ENCODE results near the gene LYZL2. TPM values are rescaled to one million over a fixed set of nuclear protein-coding genes. Genes with fewer than 3 reads are reported as not detected.
"Not testable (repeated sequence)": the region's sequence is repeated elsewhere in the genome, so short reads cannot be mapped to it uniquely, and the experiment has no call there.

LYZL2 gene
- polyA plus RNA-seq, 1 donor from 2014 or later = not detected

DNA sequence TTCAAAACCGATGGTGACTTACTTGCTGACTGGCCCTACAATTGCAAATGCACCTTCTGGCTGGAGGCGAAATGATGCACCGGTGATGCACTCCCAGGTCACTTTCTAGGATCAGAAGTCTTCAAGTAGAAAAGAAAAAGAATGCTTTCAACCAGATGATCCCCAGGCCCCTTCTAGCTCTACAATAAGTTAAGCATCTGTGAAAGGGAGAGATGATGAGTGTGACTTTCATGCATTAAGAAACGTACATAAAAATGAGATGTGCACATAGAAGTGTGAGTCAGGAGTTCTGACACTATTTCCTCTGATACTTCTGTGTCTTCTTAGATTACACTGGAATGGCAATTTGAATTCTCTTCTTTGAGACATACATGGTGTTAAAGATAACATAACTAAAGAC lies 42.8 kb upstream of the LYZL2 start:
- H3K4me3 ChIP-seq (ENCODE audit: low read length); H3K27ac ChIP-seq (ENCODE audit: low read length); H4K20me1 ChIP-seq (ENCODE audit: insufficient read depth); H3K9ac ChIP-seq (ENCODE audit: low read length); H3K79me2 ChIP-seq (replicated peaks; ENCODE audit: insufficient read depth, low read length); H3K4me2 ChIP-seq (ENCODE audit: low read length); H3K27me3 ChIP-seq (ENCODE audit: insufficient read depth, low read depth, low read length); H3F3A ChIP-seq (ENCODE audit: insufficient read depth, low read length, poor library complexity, severe bottlenecking); H3K36me3 ChIP-seq (ENCODE audit: insufficient read depth, low read length); H3K9me3 ChIP-seq (ENCODE audit: low read length); H3K9me2 ChIP-seq (ENCODE audit: insufficient read depth, low read length); H2AFZ ChIP-seq (ENCODE audit: low read depth, low read length): not testable (repeated sequence)

- no peaks in the 10 kb centered on the region for H3F3A ChIP-seq (ENCODE audit: insufficient read depth, low read length, poor library complexity, severe bottlenecking)
- no peak overlapping the region for H2AFZ ChIP-seq (ENCODE audit: low read depth, low read length)
- H4K20me1 ChIP-seq (ENCODE audit: insufficient read depth) = no peaks in the 10 kb centered on the region
- H3K4me3 ChIP-seq (ENCODE audit: low read length) = no peak overlapping the region
- no peaks in the 10 kb centered on the region for H3K27me3 ChIP-seq (ENCODE audit: insufficient read depth, low read depth, low read length)
- no peaks in the 10 kb centered on the region for H3K79me2 ChIP-seq (replicated peaks; ENCODE audit: insufficient read depth, low read length)
- TF ChIP-seq RAD21 (conservative IDR thresholded peaks at IDR 0.05) (peak; percentile 59), TAF1 (IDR thresholded peaks at IDR 0.05; ENCODE audit: low read depth) (no peak), SMC3 (conservative IDR thresholded peaks at IDR 0.05; ENCODE audit: poor library complexity) (peak; percentile 57), CTCF (IDR thresholded peaks at IDR 0.05; ENCODE audit: poor library complexity, severe bottlenecking) (peak; percentile 78)
- H3K9me3 ChIP-seq (ENCODE audit: low read length) = no peaks in the 10 kb centered on the region
- H3K9ac ChIP-seq (ENCODE audit: low read length) = no peak overlapping the region
- no peak overlapping the region for H3K4me2 ChIP-seq (ENCODE audit: low read length)
- no peaks in the 10 kb centered on the region for H3K9me2 ChIP-seq (ENCODE audit: insufficient read depth, low read length)
- H3K27ac ChIP-seq (ENCODE audit: low read length) = no peak overlapping the region
- no peaks in the 10 kb centered on the region for H3K36me3 ChIP-seq (ENCODE audit: insufficient read depth, low read length)
These were observed 41.6 kb upstream of the LYZL2 start for GRCh38 chr10:30671026-30671616.

DNA sequence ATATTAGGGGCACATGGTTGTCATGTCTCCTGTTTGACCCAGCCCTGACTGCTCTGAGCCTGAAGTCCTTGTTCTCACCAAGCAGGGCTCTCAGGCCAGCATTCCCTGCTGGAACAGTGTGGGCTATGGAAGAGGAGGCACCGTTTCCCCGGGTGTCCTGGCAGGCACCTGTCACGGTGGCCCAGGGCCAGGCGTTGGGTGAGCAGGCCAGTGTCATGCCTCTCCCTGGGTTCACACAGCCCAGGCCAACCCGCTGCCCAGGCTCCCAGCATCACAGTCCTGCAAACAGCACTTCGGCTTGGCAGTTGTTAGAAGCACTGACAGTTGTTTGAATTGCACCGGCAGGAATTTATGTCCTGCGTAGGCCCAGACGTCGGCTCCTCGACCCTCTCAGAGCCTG lies 38.4 kb upstream of the LYZL2 start:
- H3K4me3 ChIP-seq (ENCODE audit: low read length); H4K20me1 ChIP-seq (ENCODE audit: insufficient read depth); H3K4me2 ChIP-seq (ENCODE audit: low read length); H3K36me3 ChIP-seq (ENCODE audit: insufficient read depth, low read length); H3K9ac ChIP-seq (ENCODE audit: low read length); H3F3A ChIP-seq (ENCODE audit: insufficient read depth, low read length, poor library complexity, severe bottlenecking); H3K9me2 ChIP-seq (ENCODE audit: insufficient read depth, low read length); H3K27ac ChIP-seq (ENCODE audit: low read length); H3K79me2 ChIP-seq (replicated peaks; ENCODE audit: insufficient read depth, low read length); H3K9me3 ChIP-seq (ENCODE audit: low read length); H3K27me3 ChIP-seq (ENCODE audit: insufficient read depth, low read depth, low read length); H2AFZ ChIP-seq (ENCODE audit: low read depth, low read length): not testable (repeated sequence)

DNA sequence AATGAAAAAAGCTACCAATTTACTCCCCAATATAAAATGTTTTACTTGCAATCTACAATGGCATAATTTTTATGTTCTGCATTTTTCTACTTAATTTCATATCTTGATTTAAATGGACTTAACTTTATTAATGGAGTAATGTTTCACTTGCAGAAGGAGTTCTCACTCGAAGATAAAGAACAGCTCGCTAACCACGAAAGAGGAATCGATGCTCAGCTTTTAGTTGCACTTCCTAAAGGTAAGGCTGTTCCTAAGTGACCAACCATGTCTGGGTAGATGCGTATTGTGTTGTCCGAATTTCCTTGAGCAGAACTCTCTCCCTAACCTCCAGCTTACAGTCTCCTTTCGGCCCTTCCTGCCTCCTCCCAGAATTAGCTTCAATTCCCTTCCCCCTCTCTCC lies 33.9 kb upstream of the LYZL2 start:
- H4K20me1 ChIP-seq (ENCODE audit: insufficient read depth); H2AFZ ChIP-seq (ENCODE audit: low read depth, low read length); H3K79me2 ChIP-seq (replicated peaks; ENCODE audit: insufficient read depth, low read length): not testable (repeated sequence)

More for the DNA sequence above, 33.9 kb upstream of the LYZL2 start:
- H3K9me2 ChIP-seq (ENCODE audit: insufficient read depth, low read length); H3K36me3 ChIP-seq (ENCODE audit: insufficient read depth, low read length); H3K9me3 ChIP-seq (ENCODE audit: low read length); H3K27me3 ChIP-seq (ENCODE audit: insufficient read depth, low read depth, low read length); H3K4me3 ChIP-seq (ENCODE audit: low read length); H3K4me2 ChIP-seq (ENCODE audit: low read length); H3F3A ChIP-seq (ENCODE audit: insufficient read depth, low read length, poor library complexity, severe bottlenecking); H3K9ac ChIP-seq (ENCODE audit: low read length); H3K27ac ChIP-seq (ENCODE audit: low read length): not testable (repeated sequence)

Data from neural cell (in vitro differentiated cells).